MM.1S (cell line): ENCODE results near the gene CCDC88B.

Experiments used
- DNase-seq: peaks from one replicate; pipeline ENCODE4 v3.0.0-alpha.2; 2015
- H2AFZ ChIP-seq: fragments of 300-600 bp; sonication (generic); 2 replicates; pipeline ENCODE4 v1.6.0; 2016; ENCODE audit warnings: antibody characterized with exemption, low read length
- H3F3A ChIP-seq: fragments of 300-600 bp; sonication (generic); 2 replicates; pipeline ENCODE4 v1.6.1; 2016; ENCODE audit warnings: mild to moderate bottlenecking, antibody characterized with exemption, low read length, moderate library complexity, mixed read lengths; ENCODE audit not compliant: insufficient read depth
- H3K27ac ChIP-seq: fragments of 300-600 bp; sonication (generic); 2 replicates; pipeline ENCODE4 v1.5.1; 2016; ENCODE audit warnings: mild to moderate bottlenecking, low read length
- H3K27me3 ChIP-seq: fragments of 300-600 bp; sonication (generic); replicated peaks from 2 replicates; pipeline ENCODE4 v1.6.0; 2016; ENCODE audit warnings: low read length; ENCODE audit not compliant: insufficient read depth
- H3K36me3 ChIP-seq: fragments of 300-600 bp; sonication (generic); replicated peaks from 2 replicates; pipeline ENCODE4 v1.6.1; 2016; ENCODE audit warnings: mild to moderate bottlenecking, low read length, mixed read lengths; ENCODE audit not compliant: insufficient read depth
- H3K4me1 ChIP-seq: fragments of 300-600 bp; sonication (generic); 2 replicates; pipeline ENCODE4 v1.6.1; 2016; ENCODE audit warnings: low read length, mixed read lengths
- H3K4me2 ChIP-seq: fragments of 300-600 bp; sonication (generic); 2 replicates; pipeline ENCODE4 v1.6.0; 2016; ENCODE audit warnings: low read depth, low read length
- H3K4me3 ChIP-seq: fragments of 300-600 bp; sonication (generic); 2 replicates; pipeline ENCODE4 v1.5.1; 2016; ENCODE audit warnings: low read length, mixed read lengths
- H3K79me2 ChIP-seq: fragments of 300-600 bp; sonication (generic); 2 replicates; pipeline ENCODE4 v1.6.1; 2016; ENCODE audit warnings: mixed run types, low read length, mixed read lengths
- H3K9ac ChIP-seq: fragments of 300-600 bp; sonication (generic); 2 replicates; pipeline ENCODE4 v1.6.1; 2016; ENCODE audit warnings: low read length, mixed read lengths
- H3K9me2 ChIP-seq: fragments of 300-600 bp; sonication (generic); replicated peaks from 2 replicates; pipeline ENCODE4 v1.6.1; 2016; ENCODE audit warnings: mild to moderate bottlenecking, low read length, mixed read lengths; ENCODE audit not compliant: insufficient read depth
- H3K9me3 ChIP-seq: fragments of 300-600 bp; sonication (generic); replicated peaks from 2 replicates; pipeline ENCODE4 v1.6.1; 2016; ENCODE audit warnings: mild to moderate bottlenecking, low read length, mixed read lengths; ENCODE audit not compliant: insufficient read depth
- H4K20me1 ChIP-seq: fragments of 300-600 bp; sonication (generic); 2 replicates; pipeline ENCODE4 v1.6.1; 2016; ENCODE audit warnings: mild to moderate bottlenecking, low read length, moderate library complexity, mixed read lengths; ENCODE audit not compliant: insufficient read depth
- CTCF ChIP-seq: fragments of 300-600 bp; sonication (generic); IDR thresholded peaks from 2 replicates; pipeline ENCODE4 v1.5.1; 2016; ENCODE audit warnings: antibody characterized with exemption, low read length, mixed read lengths
- EZH2 ChIP-seq: fragments of 300-600 bp; sonication (generic); optimal IDR thresholded peaks from 2 replicates; pipeline ENCODE3; 2017; ENCODE audit warnings: low read depth, mild to moderate bottlenecking, antibody characterized with exemption, low read length, mixed read lengths
- EZH2phosphoT487 ChIP-seq: fragments of 300-600 bp; sonication (generic); IDR thresholded peaks from 2 replicates; pipeline ENCODE4 v1.6.1; 2018; ENCODE audit warnings: antibody characterized with exemption, low read length

The CCDC88B gene

GRCh38 chr11:64373598-64373974, 33.6 kb downstream of the CCDC88B start:
- H3K27me3 ChIP-seq, result peaks cover 8% of the 10 kb centered on the region
- no peaks in the 10 kb centered on the region for H3K4me1 ChIP-seq
- no peaks in the 10 kb centered on the region for H3K36me3 ChIP-seq
- TF ChIP-seq EZH2 (no peak), CTCF (no peak), EZH2phosphoT487 (no peak)
- no peaks in the 10 kb centered on the region for H3K9me3 ChIP-seq
- no peak overlapping the region for H3K27ac ChIP-seq
- no peaks in the 10 kb centered on the region for H3K79me2 ChIP-seq
- no peaks in the 10 kb centered on the region for H3K9me2 ChIP-seq
- H2AFZ ChIP-seq, result no peak overlapping the region
- no peak overlapping the region for H3K4me3 ChIP-seq
- no peaks in the 10 kb centered on the region for H3F3A ChIP-seq
- no peak overlapping the region for H3K9ac ChIP-seq
- no peak for DNase-seq
- H3K4me2 ChIP-seq, result no peak overlapping the region
- no peaks in the 10 kb centered on the region for H4K20me1 ChIP-seq

- Histone ChIP-seq H3K4me2 (no peak overlapping the region), H3K27me3 (peaks cover 16% of the 10 kb centered on the region), H3K36me3 (no peaks in the 10 kb centered on the region), H3K9ac (no peak overlapping the region), H3K4me1 (no peaks in the 10 kb centered on the region), H3K79me2 (no peaks in the 10 kb centered on the region), H3K27ac (no peak overlapping the region), H3K9me2 (no peaks in the 10 kb centered on the region), H2AFZ (no peak overlapping the region), H3F3A (no peaks in the 10 kb centered on the region), H3K4me3 (no peak overlapping the region), H3K9me3 (no peaks in the 10 kb centered on the region), H4K20me1 (no peaks in the 10 kb centered on the region)
- DNase-seq, result no peak
- no peak for TF ChIP-seq EZH2phosphoT487
These were observed 36.1 kb downstream of the CCDC88B start for GRCh38 chr11:64376071-64376470.

- Histone ChIP-seq H3K27ac (no peak overlapping the region), H3K27me3 (peaks cover 37% of the 10 kb centered on the region), H4K20me1 (no peaks in the 10 kb centered on the region), H3K4me1 (no peaks in the 10 kb centered on the region), H3K36me3 (no peaks in the 10 kb centered on the region), H3K4me2 (no peak overlapping the region), H3K9me2 (no peaks in the 10 kb centered on the region), H3F3A (no peaks in the 10 kb centered on the region), H3K4me3 (no peak overlapping the region), H2AFZ (no peak overlapping the region), H3K9ac (no peak overlapping the region), H3K79me2 (no peaks in the 10 kb centered on the region), H3K9me3 (no peaks in the 10 kb centered on the region)
- TF ChIP-seq EZH2phosphoT487, result no peak
- no peak for TF ChIP-seq CTCF
- TF ChIP-seq EZH2, result no peak
- DNase-seq, result no peak
These were observed 38.4 kb downstream of the CCDC88B start for GRCh38 chr11:64378335-64378880.

DNA sequence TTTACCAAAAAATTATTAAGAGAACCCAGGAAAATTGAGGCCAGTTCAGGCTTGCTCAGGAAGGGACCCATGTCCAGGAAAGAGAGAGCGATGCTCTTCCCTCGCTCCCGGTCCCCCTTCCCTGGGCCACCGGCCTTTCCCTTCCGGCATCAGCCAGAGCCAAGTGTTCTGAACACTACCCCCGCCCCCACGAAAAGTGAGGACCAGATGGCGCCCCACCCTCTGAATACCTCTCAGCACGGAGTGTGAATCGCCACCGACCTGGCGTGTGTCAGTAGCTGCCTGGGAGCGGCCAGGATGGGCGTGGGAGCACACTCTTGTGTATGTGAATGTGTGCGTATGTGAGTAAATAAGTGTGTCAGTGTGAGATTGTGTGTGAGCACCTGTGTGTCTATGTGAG, 39.2 kb downstream of the CCDC88B start:
- no peak overlapping the region for H3K4me2 ChIP-seq

More for the DNA sequence above, 39.2 kb downstream of the CCDC88B start:
- peaks cover 45% of the 10 kb centered on the region for H3K27me3 ChIP-seq
- H3F3A ChIP-seq, result no peaks in the 10 kb centered on the region
- H3K4me3 ChIP-seq, result no peak overlapping the region
- no peaks in the 10 kb centered on the region for H3K4me1 ChIP-seq
- H4K20me1 ChIP-seq, result no peaks in the 10 kb centered on the region
- no peaks in the 10 kb centered on the region for H3K9me2 ChIP-seq
- no peak overlapping the region for H2AFZ ChIP-seq
- no peaks in the 10 kb centered on the region for H3K79me2 ChIP-seq
- no peak overlapping the region for H3K27ac ChIP-seq
- no peak overlapping the region for H3K9ac ChIP-seq
- TF ChIP-seq CTCF, result no peak
- TF ChIP-seq EZH2, result no peak
- TF ChIP-seq EZH2phosphoT487, result no peak
- no peaks in the 10 kb centered on the region for H3K9me3 ChIP-seq
- DNase-seq, result no peak
- H3K36me3 ChIP-seq, result no peaks in the 10 kb centered on the region
